BJ (cell line): ENCODE measurements around the gene AP1S1. TPM values are rescaled to one million over a fixed set of nuclear protein-coding genes. Genes with fewer than 3 reads are reported as not detected.

ENCODE experiments used
- CTCF ChIA-PET: fragments of 350-600 bp; formaldehyde crosslinking; extraction: SDS; loops from one replicate; lab custom pipeline; 2021; ENCODE audit warnings: antibody characterized with exemption, inconsistent platforms; lab: Yijun Ruan, JAX
- POLR2A ChIA-PET: fragments of 300-600 bp; sonication (Branson Sonifier 250); formaldehyde crosslinking; extraction: SDS; loops from one replicate; lab custom pipeline; 2021; ENCODE audit warnings: antibody characterized with exemption; lab: Charles Lee
- DNase-seq: peaks from one replicate; pipeline ENCODE4 v3.0.0-alpha.2; 2011; ENCODE audit warnings: low read depth
- H3K27me3 ChIP-seq: 2 replicates; pipeline ENCODE4 v1.6.0; 2011; ENCODE audit warnings: low read length; ENCODE audit not compliant: control insufficient read depth, insufficient read depth
- H3K36me3 ChIP-seq: 2 replicates; pipeline ENCODE4 v1.5.1; 2011; ENCODE audit warnings: low read length; ENCODE audit not compliant: control insufficient read depth, insufficient read depth
- H3K4me3 ChIP-seq: 2 replicates; pipeline ENCODE4 v1.5.1; 2011; ENCODE audit warnings: low read depth, mild to moderate bottlenecking, control low read depth, low read length
- polyA plus RNA-seq: library from polyadenylated mRNA; depleted of rRNA; stranded (reverse); fragments of >200 nt; gene quantifications from 2 replicates; pipeline ENCODE4 v1.2.3, GENCODE V29; 2011
- TF ChIP-seq, protein P1 (sequence below): IDR thresholded peaks from 2 replicates; pipeline ENCODE4 v1.5.1; 2011; ENCODE audit warnings: low read depth, mild to moderate bottlenecking, control low read depth, inconsistent platforms, low read length, moderate library complexity; ENCODE audit not compliant: insufficient read depth

The AP1S1 gene
- polyA plus RNA-seq, 1 experiment, result 270 TPM

DNA sequence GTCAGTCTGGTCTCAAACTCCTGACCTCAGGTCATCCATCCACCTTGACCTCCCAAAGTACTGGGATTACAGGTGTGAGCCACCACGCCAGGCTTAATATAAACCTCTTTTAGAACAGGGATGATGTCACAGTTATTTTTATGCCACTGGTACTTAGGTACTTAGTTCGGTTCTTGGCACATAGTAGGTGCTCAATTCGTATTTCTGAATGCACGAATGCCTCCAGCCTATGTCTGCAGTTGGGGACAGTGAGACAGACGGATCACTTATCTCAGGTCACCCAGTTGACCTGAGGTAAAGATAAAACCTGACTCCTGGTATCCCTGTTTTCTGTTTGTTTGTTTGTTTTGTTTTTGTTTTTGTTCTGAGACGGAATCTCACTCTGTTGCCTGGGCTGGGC is 31.9 kb downstream of the AP1S1 start:
- ChIA-PET CTCF (interaction anchor here (2.9 kb wide), 1 partner anchor 42 kb away, joined by 16 read pairs; no protein-coding TSS in a partner anchor), POLR2A (no interaction called here)
- Histone ChIP-seq H3K36me3 (no peaks in the 10 kb centered on the region), H3K4me3 (no peak overlapping the region), H3K27me3 (no peaks in the 10 kb centered on the region)
- TF ChIP-seq, protein P1, sequence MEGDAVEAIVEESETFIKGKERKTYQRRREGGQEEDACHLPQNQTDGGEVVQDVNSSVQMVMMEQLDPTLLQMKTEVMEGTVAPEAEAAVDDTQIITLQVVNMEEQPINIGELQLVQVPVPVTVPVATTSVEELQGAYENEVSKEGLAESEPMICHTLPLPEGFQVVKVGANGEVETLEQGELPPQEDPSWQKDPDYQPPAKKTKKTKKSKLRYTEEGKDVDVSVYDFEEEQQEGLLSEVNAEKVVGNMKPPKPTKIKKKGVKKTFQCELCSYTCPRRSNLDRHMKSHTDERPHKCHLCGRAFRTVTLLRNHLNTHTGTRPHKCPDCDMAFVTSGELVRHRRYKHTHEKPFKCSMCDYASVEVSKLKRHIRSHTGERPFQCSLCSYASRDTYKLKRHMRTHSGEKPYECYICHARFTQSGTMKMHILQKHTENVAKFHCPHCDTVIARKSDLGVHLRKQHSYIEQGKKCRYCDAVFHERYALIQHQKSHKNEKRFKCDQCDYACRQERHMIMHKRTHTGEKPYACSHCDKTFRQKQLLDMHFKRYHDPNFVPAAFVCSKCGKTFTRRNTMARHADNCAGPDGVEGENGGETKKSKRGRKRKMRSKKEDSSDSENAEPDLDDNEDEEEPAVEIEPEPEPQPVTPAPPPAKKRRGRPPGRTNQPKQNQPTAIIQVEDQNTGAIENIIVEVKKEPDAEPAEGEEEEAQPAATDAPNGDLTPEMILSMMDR, result no peak
- no peak for DNase-seq

DNA sequence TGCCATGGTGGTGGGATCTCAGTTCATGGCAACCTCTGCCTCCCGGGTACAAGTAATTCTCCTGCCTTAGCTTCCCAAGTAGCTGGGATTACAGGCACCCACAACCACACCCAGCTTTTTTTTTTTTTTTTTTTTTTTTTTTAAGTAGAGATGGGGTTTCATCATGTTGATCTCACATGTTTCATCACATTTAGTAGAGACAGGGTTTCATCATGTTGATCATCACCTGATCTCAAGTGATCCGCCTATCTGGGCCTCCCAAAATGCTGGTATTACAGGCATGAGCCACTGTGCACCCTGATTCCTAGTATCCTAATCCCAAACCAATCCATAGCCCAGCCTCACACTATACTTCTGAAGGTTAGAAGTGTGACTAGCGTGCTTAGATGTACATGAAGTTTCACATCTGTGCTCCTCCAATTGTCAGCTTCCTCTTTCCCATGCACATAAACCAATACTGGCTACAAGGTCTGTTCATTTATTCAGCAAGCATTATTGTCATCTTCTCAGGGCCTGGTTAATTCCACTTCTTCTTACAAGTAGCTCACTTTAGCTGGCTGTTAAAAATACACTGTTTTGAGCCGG is 32.7 kb downstream of the AP1S1 start:
- Histone ChIP-seq H3K4me3 (no peak overlapping the region), H3K36me3 (no peaks in the 10 kb centered on the region), H3K27me3 (peaks cover 1% of the 10 kb centered on the region; the same call in 1 of the 2 replicates)
- CTCF ChIA-PET, result interaction anchor here (0.7 to 0.9 kb wide), 2 partner anchors 17 to 96 kb away, joined by 3 to 4 read pairs; no protein-coding TSS in a partner anchor
- TF ChIP-seq, protein P1, result no peak
- POLR2A ChIA-PET, result no interaction called here
- DNase-seq, result no peak

DNA sequence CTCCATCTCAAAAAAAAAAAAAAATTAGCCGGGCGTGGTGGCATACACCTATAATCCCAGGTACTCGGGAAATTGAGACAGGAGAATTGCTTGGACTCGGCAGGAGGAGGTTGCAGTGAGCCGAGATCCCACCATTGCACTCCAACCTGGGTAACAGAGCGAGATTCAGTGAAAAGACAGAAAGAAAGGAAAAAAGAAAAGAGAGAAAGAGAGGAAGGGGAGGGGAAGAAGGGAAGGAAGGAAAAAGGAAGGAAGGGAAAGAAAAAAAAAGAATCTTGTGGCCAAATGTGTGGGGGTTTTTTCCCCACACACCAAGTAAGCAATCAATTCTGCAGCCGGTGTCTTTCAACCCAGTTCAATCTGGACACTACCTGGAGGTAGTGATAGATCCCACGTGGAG is 34.8 kb downstream of the AP1S1 start:
- ChIA-PET POLR2A (no interaction called here), CTCF (interaction anchor here (1.4 to 7.8 kb wide), 2 partner anchors 45 to 46 kb away, joined by 4 to 158 read pairs; no protein-coding TSS in a partner anchor)
- no peaks in the 10 kb centered on the region for H3K36me3 ChIP-seq
- no peak overlapping the region for H3K4me3 ChIP-seq
- H3K27me3 ChIP-seq, result peaks cover 1% of the 10 kb centered on the region
- TF ChIP-seq, protein P1, result no peak
- DNase-seq, result no peak

DNA sequence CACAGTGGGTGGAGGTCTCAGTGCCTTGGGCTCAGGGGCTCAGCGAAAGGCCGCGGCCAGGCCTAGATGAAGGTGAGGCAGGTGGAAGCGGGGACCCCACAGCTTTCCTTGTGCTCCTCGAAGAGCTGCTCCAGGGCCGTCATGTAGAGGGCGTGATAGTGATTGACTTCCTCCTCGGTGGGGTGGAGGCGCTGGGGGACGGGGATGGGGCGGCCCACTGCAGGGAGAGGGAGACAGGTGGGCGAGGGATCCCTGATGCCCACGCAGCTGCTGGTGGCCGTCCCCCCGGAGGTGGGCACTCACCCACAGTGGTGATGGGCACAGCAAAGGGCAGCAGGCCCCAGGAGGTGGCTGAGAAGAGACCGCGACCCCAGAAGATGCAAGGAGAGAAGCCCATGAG is 41.6 kb downstream of the AP1S1 start:
- ChIA-PET POLR2A (no interaction called here), CTCF (interaction anchor here (0.7 to 7.8 kb wide), 5 partner anchors 12 to 86 kb away, joined by 3 to 158 read pairs (median 3); partner anchors contain the start of gene VGF)
- H3K36me3 ChIP-seq, result no peaks in the 10 kb centered on the region
- DNase-seq, result no peak
- H3K4me3 ChIP-seq, result no peak overlapping the region
- TF ChIP-seq, protein P1, result no peak
- H3K27me3 ChIP-seq, result peaks cover 7% of the 10 kb centered on the region

DNA sequence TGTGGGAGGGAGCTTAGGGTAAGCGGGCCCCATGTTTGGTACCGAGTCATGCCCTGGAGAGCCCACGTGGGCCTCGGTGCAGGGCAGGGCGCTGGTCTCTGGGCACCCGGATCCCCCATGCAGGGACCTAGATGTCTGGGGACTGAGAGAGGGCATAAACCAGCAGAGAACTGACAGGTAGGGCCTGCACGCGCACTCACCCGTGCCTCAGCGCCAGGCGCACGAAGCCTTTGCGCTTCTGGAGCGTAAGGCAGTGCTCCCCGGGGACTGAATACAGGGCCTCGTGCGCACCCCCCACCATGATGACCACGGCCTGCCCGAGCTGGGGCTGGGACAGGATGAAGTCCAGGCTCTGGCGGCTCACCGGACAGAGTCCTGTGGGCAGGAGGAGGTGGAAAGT is 43.7 kb downstream of the AP1S1 start:
- ChIA-PET POLR2A (no interaction called here), CTCF (interaction anchor here (1.4 kb wide), 1 partner anchor 132 kb away, joined by 4 read pairs; no protein-coding TSS in a partner anchor)
- TF ChIP-seq, protein P1, result no peak
- H3K4me3 ChIP-seq, result no peak overlapping the region
- DNase-seq, result no peak
- H3K27me3 ChIP-seq, result peaks cover 18% of the 10 kb centered on the region
- no peaks in the 10 kb centered on the region for H3K36me3 ChIP-seq
